ENCODE measurements around the gene COG2. TPM values are rescaled to one million over a fixed set of nuclear protein-coding genes. Genes with fewer than 3 reads are reported as not detected.

The COG2 gene
- total RNA-seq, 1 donor from 2014 or later = 20.4 TPM

DNA sequence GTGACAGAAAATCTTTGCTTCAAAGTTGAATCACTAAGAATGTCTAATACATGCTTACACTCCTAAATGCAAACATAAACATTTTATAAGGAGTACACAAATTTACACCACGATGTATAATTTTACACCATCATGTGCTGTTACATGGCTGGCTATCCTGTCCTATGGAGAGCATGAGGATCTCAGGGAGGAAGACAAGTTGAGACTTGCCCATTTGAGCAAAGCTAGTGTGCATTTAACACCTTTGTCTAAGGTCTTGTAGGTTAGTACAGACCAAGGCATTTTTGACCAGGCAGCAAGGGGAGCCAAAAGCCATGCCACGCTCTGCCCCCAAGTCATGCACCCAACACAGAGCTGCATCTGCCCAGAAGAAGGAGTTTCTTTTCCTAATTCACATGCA is 14.5 kb upstream of the COG2 start:
- no peak overlapping the region for H3K4me3 ChIP-seq
- intact Hi-C loops (cut with DNase I) = no loop called here
- no peaks in the 10 kb centered on the region for H3K9me3 ChIP-seq
- no peak for DNase-seq (ENCODE audit: extremely low spot score in 2 of 2)
- no peak overlapping the region for H3K27ac ChIP-seq
- H3K27me3 ChIP-seq = no peaks in the 10 kb centered on the region
- H3K36me3 ChIP-seq = no peaks in the 10 kb centered on the region
- no peaks in the 10 kb centered on the region for H3K4me1 ChIP-seq
- TF ChIP-seq POLR2A (IDR thresholded peaks at IDR 0.05) = no peak
- TF ChIP-seq, protein P1, sequence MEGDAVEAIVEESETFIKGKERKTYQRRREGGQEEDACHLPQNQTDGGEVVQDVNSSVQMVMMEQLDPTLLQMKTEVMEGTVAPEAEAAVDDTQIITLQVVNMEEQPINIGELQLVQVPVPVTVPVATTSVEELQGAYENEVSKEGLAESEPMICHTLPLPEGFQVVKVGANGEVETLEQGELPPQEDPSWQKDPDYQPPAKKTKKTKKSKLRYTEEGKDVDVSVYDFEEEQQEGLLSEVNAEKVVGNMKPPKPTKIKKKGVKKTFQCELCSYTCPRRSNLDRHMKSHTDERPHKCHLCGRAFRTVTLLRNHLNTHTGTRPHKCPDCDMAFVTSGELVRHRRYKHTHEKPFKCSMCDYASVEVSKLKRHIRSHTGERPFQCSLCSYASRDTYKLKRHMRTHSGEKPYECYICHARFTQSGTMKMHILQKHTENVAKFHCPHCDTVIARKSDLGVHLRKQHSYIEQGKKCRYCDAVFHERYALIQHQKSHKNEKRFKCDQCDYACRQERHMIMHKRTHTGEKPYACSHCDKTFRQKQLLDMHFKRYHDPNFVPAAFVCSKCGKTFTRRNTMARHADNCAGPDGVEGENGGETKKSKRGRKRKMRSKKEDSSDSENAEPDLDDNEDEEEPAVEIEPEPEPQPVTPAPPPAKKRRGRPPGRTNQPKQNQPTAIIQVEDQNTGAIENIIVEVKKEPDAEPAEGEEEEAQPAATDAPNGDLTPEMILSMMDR (IDR thresholded peaks at IDR 0.05) = no peak
- no peak for TF ChIP-seq POLR2AphosphoS5 (IDR thresholded peaks at IDR 0.05; ENCODE audit: insufficient read depth in 1 of 2, low read depth in 1 of 2)

DNA sequence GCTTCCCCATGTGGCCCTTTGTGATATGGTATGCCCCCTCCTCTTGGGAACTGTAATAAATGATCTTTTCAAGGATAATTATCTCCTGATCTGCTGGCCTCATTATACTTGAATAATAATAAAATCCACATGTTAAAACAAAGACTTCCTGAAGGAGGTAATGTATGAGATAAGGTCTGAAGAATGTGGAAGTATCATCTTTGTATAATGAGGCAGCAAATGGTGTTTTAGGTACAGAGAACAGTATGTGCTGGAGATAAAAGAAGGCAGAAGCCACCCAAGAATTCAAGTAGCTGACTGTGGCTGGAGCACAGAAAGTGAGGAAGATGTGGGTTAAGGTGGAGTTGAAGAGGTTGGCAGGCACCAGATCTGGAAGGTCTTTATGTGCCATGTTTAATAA is 12.8 kb upstream of the COG2 start:
- H3K27me3 ChIP-seq = no peaks in the 10 kb centered on the region
- no peak overlapping the region for H3K4me3 ChIP-seq
- no peak for DNase-seq (ENCODE audit: extremely low spot score in 2 of 2)
- H3K27ac ChIP-seq = no peak overlapping the region
- TF ChIP-seq, protein P1 (IDR thresholded peaks at IDR 0.05) = no peak
- TF ChIP-seq POLR2A (IDR thresholded peaks at IDR 0.05) (no peak), POLR2AphosphoS5 (IDR thresholded peaks at IDR 0.05; ENCODE audit: insufficient read depth in 1 of 2, low read depth in 1 of 2) (no peak)
- intact Hi-C loops (cut with DNase I) = no loop called here
- H3K9me3 ChIP-seq = no peaks in the 10 kb centered on the region
- no peaks in the 10 kb centered on the region for H3K36me3 ChIP-seq
- no peaks in the 10 kb centered on the region for H3K4me1 ChIP-seq

DNA sequence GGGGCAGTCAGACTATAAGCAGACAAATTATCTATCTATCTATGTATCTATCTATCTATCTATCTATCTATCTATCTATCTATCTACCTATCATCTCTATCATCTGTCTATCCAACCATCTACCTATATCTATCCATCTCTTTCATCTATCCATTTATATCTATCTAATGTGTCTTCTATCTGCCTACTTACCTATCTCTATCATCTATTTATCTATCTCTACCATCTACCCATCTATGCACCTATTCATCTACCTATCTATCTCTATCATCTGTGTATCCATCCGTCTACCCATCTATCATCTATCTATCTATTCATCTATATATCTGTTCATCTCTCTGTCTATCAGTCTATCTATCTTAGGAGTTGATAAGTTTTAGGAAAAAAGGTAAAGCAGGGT is 10.8 kb upstream of the COG2 start:
- TF ChIP-seq, protein P1 (IDR thresholded peaks at IDR 0.05) = no peak
- DNase-seq (ENCODE audit: extremely low spot score in 2 of 2) = no peak
- no peaks in the 10 kb centered on the region for H3K36me3 ChIP-seq
- H3K27me3 ChIP-seq = no peaks in the 10 kb centered on the region
- H3K4me3 ChIP-seq = no peak overlapping the region
- no peaks in the 10 kb centered on the region for H3K4me1 ChIP-seq
- intact Hi-C loops (cut with DNase I) = loop anchor here (5.0 kb wide), 1 partner anchor 669 kb away; no protein-coding TSS in a partner anchor
- H3K27ac ChIP-seq = no peak overlapping the region
- H3K9me3 ChIP-seq = no peaks in the 10 kb centered on the region

DNA sequence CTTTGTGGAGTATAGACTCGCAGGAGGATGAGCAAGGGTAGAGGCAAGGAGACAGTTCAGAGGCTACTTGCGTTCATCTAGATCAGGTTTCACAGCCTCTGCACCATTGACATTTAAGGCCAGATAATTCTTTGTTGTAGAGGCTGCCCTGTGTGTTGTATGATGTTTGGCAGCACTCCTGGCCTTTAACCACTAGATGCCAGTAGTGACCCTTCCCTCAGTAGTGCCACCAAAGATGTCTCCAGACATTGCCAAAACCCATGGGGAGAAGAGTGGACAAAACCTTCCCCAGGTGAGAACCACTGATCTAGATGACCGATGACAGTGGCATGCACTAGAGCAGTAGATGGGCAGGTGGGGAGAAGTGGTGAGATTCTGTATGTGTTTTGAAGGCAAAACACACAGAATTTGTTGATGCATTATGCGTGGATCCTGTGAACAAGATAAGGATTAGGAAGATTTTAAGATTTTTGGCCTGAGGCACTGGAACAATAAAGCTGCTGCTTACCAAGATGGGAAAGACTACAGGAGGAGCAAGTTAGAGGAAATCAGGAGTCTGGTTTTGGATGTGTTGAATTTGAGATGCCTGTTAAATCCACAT is 9.9 kb upstream of the COG2 start:
- DNase-seq (ENCODE audit: extremely low spot score in 2 of 2) = no peak
- no peak overlapping the region for H3K4me3 ChIP-seq
- intact Hi-C loops (cut with DNase I) = loop anchor here (5.0 kb wide), 1 partner anchor 670 kb away; no protein-coding TSS in a partner anchor
- H3K9me3 ChIP-seq = no peaks in the 10 kb centered on the region
- no peaks in the 10 kb centered on the region for H3K36me3 ChIP-seq
- H3K4me1 ChIP-seq = no peaks in the 10 kb centered on the region
- H3K27ac ChIP-seq = no peak overlapping the region
- TF ChIP-seq POLR2AphosphoS5 (IDR thresholded peaks at IDR 0.05; ENCODE audit: insufficient read depth in 1 of 2, low read depth in 1 of 2) (no peak), POLR2A (IDR thresholded peaks at IDR 0.05) (no peak)
- TF ChIP-seq, protein P1 (IDR thresholded peaks at IDR 0.05) = no peak
- H3K27me3 ChIP-seq = no peaks in the 10 kb centered on the region

DNA sequence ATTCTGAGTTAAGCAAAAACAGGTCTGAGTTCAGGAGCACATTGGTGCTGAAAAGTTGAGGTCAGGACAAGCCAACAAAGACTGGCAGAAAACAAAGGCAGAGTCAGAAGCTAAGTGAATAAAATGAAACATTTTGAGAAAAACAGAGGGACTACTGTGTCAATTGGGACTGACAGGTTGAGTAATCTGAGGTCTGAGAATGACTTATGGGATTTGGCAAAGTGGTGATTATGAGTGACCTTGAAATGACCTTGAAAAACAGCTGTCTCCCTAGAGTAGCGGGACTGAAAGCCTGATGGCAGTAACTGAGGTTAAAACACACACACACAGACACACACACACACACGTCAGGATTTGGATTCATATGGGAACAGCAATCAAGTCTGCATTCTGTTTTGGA is 8.8 kb upstream of the COG2 start:
- Histone ChIP-seq H3K9me3 (no peaks in the 10 kb centered on the region), H3K36me3 (no peaks in the 10 kb centered on the region), H3K4me3 (no peak overlapping the region), H3K27ac (no peak overlapping the region), H3K27me3 (no peaks in the 10 kb centered on the region), H3K4me1 (no peaks in the 10 kb centered on the region)
- TF ChIP-seq POLR2AphosphoS5 (IDR thresholded peaks at IDR 0.05; ENCODE audit: insufficient read depth in 1 of 2, low read depth in 1 of 2) = no peak
- no peak for TF ChIP-seq POLR2A (IDR thresholded peaks at IDR 0.05)
- TF ChIP-seq, protein P1 (IDR thresholded peaks at IDR 0.05) = no peak
- no peak for DNase-seq (ENCODE audit: extremely low spot score in 2 of 2)
- intact Hi-C loops (cut with DNase I) = loop anchor here (5.0 kb wide), 1 partner anchor 671 kb away; no protein-coding TSS in a partner anchor
